Measurements from ENCODE around the gene SUCLG2.

DNA sequence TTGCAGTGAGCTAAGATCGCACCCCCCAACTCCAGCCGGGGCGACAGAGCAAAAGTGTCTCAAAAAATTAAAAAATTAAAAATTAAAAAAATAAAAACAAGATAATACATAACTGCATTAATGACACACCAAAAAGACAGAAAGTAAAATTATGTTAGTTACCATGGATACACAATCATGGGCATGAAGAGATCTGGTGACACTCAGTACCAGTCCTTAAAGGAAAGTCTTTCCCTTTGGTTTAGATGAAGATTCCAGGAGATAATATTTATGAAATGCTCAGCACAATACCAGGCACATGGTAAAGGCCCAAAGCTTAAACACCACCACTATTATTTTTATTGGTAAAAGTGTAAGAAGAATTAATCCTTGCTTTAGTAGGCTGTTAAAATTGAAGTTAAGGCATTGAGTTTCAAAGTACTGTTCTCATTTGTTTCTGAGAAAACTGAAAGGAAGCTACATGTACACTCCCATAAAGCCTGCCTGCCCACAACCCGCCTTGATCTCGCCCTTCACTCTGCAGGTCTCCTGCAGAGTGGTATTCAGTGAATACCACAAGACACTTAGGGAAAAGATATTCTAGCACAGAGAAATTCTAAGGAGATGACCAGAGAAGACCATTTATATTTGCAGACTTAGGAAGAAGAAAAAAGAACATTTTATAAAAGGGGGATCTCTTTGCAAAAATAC is 52.3 kb downstream of the SUCLG2 start:
- TF ChIP-seq CTCF (conservative IDR thresholded peaks at IDR 0.05; ENCODE audit: low read length), result no peak
- no peak for TF ChIP-seq EZH2phosphoT487 (IDR thresholded peaks at IDR 0.05; ENCODE audit: borderline replicate concordance, low read depth, low read length)

Measured in OCI-LY7 (cell line).